Muscle of back (tissue), 11 donors: ENCODE data around the gene BPHL. TPM values are rescaled to one million over a fixed set of nuclear protein-coding genes. Genes with fewer than 3 reads are reported as not detected.
"Not testable (repeated sequence)": the region's sequence is repeated elsewhere in the genome, so short reads cannot be mapped to it uniquely, and the experiment has no call there.

Experiments
- DNase-seq, 3 donors: peaks; one replicate each; pipeline versions ENCODE4 v3.0.0 to v3.0.0-alpha.2; 2013
- polyA plus RNA-seq, 10 donors: library from polyadenylated mRNA; unstranded; fragments of 120-200 nt; gene quantifications; one replicate each; pipeline ENCODE4 v1.2.1, GENCODE V29; 2013; ENCODE audit not compliant: insufficient read length in 10 of 10

Gene BPHL
- polyA plus RNA-seq, 10 donors, result 27.2 to 42.9 (median 35.1) TPM

DNA sequence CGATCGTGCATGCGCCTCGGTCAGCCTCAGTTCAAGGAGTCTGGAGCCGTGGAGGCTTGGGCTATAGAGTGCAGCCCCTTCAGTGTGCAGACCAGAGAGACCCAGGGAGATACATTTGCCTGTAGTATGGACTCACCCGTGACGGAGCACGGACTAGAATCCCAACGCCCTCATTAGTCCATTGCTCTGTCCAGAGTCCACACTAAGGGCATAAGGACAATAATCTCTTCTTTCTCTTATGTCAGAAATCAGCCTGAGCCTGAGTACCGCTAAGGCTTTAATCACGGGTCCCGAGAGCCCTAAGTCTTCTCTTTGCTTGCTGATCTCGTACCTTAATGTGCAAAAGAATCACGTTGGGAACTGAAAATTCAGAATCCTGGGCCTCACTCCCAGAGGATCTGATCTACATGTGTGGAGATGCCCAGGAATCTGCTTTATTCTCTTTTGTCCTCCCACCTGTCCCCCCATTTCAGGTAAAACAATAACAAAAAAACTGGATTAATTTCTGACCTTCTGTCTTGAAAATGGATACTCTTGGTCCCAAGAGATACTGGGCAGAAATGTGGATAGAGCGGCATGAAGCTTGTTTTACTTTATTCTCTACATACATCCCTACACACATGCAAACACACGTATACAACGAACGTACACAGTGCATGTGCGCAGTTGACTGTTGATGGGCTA lies 671 bp downstream of the BPHL start:
- no peak for DNase-seq

DNA sequence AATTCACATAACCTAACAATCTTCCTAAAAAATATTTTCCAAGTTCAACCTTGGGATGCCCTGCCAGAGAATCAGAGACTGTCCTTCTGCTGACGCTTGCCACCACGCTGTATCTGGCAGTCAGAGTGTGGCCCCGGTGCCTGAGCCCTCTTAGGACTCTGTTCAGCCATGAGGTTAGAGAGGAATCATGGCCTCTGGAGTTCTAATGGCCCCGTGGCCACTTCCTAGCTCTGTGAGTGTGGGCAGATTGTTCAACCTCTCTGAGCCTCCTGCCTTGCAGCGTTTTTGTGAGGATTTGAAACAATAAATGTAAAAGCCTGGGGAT lies 2.2 kb downstream of the BPHL start:
- DNase-seq, result no peak

DNA sequence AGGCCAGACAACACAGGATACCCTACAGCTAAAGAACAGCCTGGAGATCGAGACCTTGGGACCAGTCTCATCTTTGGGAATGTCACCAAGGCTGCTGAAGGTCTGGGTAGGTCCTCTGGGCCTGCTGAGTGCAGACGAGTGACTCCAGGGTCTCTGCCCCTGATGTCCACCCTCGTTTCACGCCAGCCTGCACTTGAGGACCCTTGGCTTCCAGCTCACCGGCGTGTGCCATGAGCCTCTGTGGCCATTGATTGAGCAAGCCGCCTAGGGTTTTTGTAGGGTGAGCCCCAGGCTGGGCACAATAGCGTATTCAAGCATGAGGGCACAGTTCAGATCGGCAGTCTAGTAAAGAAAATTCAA lies 4.3 kb downstream of the BPHL start:
- DNase-seq, result no peak

DNA sequence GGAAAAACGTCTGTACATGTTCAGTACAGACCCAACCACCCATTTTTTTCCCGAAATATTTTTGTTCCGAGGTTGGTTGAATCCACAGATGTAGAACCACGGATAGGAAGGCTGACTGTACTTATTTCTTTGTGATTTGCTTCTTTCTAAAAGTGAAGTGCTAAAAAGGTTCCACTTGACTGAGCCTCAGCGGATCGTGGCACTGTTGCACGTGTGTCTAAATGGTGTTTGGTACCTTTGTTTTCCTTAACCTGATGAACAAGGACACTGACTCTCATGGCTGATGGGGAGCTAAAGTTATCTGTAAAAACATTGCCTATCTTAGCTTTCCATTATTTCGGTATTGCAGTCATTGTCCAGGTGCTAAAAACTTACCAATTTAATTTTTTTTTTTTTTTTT lies 6.2 kb downstream of the BPHL start:
- DNase-seq, result no peak

DNA sequence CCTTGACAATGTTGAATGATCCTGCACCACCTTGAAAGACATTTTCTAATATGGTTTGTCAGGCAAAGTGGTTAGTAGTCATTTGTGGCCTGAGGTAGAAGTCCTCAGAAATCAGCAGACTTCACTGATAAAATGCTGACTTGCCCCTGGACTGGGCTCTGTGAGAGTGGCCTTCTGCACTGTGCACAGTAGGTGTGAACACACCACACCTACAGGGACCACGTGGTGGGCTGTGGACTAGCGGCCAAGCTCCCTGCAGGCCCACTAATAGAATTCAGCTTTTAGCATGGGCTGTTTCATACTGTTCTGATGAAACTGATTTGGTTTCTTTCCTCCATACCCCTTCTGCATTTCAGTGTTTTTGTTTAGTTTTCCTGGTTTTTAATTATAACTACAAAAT lies 7.3 kb downstream of the BPHL start:
- no peak for DNase-seq

DNA sequence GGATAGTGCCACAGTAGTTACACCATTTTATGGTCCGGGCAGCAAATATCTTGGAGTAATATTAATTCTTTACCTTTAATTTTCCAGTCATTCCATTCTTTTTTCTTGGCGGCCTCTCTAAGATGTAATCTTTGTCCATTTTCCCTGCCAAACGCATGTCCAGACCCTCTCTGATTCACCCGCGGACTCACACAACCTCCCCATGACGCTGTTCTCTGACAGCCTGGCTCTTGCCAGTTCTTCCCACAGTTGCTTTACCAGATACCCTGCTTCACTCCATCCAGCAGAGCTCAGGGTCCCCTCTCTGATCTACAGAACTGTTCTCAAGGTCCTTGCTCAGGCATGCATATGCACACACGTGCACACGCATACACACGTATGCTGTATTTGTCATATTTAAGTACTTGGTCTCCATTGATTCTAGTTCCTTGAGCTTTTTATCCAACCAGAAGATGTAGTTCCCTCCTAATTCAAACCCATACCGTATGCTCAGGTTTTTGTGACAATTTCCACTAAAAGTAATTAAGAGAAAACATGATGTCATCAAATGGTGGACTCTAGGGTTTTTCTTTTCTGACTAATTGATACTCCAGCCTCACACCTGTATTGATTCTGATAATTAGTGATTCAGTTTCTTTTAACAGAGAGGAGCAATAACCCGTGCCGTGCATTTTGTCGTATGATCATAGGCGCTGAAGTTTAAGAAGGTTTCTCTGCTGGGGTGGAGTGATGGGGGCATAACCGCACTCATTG lies 10.0 kb downstream of the BPHL start:
- DNase-seq, result peak in 2 of 3 donors; percentile 28 to 31

DNA sequence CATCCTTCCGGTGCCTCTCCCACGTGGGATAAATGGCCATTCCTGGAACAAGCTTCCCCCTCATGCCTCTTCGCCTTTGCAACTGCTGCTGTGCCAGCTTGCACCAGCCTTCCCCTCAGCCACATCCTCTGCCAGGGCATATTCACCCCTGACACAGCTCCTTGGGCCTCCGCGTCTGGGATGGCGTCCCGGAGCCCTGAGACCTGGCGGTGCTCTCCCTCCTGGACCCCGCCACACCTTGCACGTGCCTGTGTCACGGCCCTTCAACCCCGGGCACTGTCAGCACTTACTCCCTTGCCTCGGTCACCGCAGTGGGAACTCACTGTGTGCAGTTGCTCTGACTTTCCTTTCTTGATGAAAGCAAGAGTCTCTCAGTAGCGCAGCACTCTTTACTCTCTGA lies 13.2 kb downstream of the BPHL start:
- no peak for DNase-seq

DNA sequence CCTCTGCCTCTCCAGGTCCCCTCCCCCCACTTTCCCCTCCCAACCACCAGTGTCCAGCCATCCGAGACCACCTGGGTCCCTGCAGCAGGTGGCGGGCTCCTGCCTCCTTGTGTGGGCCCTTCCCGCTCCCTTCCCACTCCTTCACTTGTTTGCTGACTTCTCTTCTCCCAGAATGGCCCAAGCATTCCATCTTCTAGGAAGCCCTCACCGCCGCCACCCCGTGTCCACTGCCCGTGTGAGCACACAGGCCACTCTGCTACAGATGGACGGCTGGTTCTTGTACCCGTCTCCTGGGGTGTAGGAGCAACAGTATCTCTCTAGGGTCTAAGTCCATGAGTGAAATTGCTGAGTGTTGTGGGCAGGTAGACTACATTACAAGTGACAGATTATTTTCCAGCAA lies 15.0 kb downstream of the BPHL start:
- DNase-seq, result no peak

DNA sequence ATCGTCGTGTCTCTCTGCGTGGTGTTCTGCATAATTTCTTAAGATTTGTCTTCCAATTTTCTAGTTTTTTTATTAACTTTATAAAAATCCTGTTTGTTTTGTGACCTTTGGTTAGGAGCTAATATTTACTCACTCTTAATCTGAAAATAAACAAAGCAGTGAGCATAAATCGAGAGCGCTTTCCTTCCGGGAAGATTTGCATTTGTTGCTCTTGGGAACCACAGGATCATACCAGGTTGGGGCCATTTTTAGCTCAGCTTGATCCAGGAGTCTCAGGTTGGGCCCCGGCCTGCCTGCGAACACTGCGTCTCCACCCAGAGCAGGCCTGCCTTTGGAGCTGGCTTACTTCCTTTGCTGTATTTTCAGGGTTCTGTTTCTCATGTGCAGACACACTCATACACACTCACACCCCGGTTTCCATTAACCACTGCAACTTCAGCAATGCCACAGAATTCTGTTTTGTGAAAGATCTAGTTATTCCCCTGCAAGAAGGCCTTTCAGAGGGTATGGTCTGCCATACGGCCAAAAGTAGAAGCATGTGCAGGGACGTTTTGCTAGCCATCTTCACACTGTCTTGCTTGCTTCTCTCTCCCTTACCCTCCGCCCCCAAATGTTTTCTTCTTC lies 17.3 kb downstream of the BPHL start:
- no peak for DNase-seq

DNA sequence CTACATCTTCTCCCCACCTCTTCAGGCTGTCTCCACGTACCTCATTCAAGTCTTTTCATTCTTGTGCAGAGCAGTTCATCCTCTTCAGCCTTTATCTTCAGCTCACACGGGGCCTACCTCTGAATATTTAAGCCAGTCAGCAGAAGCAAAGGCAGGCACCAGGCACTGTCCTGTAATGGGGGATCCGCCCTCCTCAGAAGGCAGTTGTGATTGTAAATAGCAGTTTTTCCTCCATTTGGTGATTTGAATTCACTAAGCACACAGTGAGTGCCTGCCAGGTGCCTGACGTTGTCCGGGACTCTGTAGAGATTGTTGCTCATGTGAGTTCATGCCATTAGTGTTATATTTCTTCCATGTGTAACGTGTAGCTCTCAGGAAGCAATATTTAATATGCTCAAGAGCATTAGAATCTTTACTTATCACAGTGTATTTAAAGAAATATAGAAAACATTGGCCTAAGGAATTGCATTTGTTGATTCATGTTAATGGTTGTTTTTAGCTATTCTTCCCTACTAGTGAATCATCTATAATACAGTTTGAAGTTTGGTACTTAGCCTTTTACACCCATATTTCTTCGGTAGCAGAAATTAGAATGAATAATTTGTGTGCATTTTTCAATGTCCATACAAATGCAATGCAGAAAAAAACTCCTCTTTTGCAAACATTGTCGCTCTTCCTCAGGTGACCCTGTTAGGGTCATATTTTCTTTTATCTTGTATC lies 17.9 kb downstream of the BPHL start:
- DNase-seq, result no peak

DNA sequence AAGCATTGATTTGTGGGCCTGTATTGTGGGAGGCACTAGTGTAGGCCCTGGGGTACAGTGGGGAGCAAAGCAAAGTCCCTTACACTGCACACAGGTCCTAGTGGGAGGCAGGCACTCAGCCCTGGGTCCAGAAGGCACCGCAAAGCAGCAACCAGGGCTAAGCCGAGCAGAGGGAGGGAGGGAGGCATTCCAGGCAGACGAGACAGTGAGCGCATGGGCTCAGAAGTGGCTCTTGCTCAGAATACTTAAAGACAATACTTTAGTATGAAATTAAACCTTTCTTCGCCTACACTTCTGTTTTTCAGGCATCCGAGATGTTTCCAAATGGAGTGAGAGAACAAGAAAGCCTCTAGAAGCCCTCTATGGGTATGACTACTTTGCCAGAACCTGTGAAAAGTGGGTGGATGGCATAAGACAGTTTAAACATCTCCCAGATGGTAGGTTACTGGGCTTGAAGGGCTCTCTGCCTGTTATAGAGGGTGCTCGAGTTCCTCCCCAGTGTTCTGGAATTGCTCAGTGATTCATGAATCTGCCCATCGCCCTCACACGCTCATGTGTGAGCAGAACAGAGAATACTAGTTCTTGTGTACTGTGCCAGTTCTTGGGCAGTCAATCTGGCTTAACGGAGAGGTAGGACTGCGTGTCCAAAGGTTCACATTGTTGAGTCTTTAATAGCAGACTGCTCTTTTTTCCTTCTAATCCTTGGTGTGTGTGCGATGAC lies 18.7 kb downstream of the BPHL start:
- no peak for DNase-seq

DNA sequence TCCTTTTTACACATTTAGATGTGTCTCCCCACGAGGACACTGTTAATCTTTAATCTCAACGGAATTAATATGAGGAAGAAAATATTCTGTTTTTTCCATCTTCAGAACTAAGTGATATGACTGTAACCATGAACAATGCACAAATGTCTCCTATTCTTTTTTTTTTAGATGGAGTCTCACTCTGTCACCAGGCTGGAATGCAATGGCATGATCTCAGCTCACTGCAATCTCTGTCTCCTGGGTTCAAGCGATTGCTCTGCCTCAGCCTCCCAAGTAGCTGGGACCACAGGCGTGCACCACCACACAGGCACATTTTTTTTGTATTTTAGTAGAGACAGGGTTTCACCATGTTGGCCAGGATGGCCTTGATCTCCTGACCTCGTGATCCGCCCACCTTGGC lies 19.4 kb downstream of the BPHL start:
- not testable (repeated sequence) for DNase-seq

DNA sequence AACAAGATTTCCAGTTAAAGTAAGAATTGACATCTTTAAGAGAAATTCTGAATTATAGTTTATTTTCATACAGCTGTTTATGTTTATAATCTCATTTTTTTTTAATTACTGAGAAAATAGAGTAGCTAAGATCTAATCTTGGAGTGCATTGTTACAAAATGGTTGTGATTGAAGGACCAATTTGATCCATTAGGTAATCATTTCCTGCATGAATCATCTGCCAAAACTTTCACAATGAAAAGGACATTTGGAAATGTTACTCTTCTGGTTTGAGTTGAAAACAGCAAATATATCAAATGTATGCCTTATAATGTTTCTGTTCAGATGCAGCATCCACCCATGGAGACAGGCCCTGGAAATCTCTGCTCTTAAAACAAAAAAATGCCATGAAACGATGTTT lies 19.8 kb downstream of the BPHL start:
- no peak for DNase-seq

DNA sequence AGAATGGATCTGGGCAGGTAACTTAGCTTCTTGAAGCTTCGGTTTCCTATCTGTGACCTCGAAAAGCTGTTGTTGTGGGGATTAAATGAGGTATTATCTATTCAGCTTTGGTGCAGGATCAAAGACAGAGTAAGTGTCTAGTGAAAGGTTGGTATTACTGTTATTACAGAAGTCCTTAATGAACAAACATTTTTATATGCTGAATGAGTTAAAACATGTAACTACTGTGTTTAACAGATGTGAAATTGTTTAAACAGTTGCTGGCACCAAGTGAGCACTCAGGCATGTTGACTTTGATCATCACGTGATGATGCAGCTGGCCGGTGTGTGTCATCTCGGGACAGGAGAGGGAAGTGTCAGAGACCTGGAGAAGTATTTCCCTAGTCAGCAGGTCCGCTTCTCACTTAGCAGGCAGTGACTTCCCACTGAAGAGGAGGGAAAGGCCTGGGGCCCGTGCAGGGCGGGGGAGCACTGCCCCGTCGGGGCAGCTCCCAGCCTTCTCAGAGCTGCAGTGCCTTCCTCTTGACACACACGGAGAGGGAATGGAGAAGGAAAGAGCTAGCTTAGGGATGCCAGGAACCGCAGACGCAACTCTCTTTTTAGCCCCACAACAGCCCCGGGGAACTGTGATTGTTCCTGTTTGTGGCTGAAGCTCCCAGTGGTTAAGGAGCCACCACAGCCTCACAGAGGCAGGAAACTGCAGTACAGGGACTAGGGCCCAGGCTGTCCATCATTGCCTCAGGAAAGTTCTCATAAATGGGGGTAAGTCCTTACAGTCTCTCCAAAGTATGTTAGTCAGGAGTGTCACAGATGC lies 20.8 kb downstream of the BPHL start:
- DNase-seq, result peak; percentile 51 to 67 (median 64)

DNA sequence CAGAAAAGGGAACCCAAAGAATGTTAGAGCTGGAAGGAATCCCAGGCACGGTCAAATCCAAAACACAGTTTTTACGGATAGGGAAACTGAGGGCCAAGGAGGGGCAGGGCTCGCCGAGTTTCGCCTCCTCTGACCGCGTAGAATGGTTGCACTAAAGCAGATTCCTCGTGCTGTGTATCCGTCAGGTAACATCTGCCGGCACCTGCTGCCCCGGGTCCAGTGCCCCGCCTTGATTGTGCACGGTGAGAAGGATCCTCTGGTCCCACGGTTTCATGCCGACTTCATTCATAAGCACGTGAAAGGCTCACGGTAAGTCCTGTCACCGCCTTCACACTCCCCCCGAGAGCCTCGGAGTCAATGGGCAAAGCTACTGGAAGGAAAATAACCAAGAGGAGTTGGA lies 21.7 kb downstream of the BPHL start:
- DNase-seq, result no peak

DNA sequence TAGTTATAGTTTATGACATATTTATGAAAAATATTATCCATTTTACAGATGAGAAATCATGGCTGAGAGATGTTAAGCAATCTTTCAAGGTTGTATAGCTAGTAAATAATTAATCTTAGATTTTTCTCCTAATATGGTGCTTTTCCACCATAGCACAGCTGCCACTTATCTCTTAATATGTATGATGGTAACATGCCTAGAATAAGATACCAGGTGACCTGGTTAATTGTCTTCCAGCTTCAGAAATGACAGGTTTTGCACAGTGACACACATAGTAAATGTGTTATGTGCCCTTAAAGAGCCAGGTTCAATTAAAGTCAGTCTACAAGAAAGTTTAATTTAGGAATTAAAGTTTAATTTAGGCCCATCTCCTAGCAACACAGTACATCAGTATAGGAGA lies 24.0 kb downstream of the BPHL start:
- DNase-seq, result no peak

DNA sequence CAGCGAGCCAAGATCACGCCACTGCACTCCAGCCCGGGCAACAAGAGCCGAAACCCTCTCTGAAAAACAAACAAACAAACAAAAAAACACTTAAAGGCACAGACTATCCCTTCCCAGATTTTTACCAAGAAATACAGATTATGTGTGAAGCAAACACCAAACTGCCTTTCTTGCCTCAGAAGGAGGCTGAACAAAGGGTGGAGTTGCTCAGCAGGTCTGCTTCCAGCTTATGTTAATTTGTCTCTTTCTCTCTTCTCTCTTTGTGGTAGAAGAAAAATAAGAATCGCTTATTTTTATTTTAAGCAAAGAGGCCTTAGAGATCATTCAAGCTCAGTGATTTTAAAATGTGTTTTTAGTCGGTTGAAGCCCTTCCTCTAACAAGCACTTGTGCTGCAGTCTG lies 24.6 kb downstream of the BPHL start:
- DNase-seq, result no peak

DNA sequence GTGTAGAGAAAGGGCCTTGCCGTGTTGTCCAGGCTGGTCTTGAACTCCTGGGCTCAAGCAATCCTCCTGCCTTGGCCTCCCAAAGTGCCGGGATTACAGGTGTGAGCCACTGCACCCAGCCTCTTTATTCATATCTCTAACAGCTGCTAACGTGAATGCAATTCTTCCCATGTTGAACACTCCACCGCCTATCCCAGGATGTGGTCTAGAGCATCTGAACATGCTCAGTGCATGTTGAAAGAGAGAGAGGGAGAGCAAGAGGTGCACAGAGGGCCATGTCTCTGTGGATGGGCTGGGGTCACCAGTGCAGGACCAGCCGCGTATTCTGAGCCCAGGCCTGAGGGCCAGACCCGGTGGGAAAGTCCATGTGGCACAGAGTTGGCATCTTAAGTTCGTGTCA lies 26.1 kb downstream of the BPHL start:
- DNase-seq, result no peak

DNA sequence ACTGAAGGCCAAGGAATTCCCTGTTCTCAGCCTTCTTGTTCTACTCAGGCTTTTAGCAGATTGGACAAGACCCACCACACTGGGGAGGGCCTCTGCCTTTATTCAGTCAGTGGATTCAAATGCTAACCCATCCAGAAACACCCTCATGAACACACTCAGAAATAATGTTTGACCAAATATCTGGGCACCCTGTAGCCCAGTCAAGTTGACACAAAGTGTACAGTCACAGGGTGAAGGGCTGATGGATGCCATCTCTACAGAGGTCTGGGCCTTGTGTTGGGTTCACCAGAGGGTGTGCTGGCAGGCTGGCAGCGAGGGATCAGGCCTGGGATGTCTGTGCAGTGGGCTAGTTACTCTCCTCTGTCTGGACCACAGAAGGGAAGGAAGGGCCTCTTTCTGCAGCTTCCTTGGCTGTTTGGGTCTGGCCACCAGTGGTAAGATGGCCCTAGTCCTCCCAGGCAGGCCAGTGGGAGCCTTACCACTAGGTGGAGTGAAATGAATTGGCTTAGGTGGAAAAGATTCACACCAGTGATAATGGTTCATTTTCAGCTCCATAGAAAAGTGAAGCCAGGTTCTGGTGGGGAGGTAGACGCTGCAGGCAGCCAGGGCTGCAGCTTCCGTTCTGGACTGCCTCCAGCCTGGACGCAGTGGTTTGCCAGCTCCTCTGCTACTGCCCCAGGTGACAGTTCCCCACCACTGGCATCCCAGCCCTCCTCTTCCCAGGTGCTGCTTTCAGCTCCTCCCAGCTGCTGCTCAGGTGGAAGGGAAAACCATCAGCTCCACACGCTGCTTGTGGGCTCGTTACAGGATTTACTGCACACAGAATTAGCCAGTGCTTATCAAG lies 29.6 kb downstream of the BPHL start:
- DNase-seq, result no peak

DNA sequence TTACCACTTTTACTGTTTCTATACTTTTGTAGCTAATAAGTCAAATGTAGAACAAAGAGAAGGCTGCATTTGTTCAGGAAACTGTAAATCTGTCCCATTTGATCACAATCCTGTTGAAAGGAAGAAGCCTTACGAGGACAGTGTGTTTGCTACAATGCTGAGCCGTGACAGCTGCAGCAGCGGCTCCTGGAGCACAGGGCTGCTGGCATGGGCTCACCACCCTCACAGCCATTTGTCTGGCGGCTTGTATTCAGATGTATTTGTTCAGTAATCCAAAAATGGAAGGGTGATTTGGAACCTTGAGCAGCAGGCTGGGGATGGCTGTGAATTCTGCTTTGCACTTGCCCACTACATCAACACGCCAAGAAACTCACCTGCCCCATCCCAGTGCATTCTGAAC lies 33.2 kb downstream of the BPHL start:
- peak in 1 of 3 donors; percentile 54 for DNase-seq
